Left lung (tissue), 10 donors: ENCODE data around the gene NAALADL2. TPM values are rescaled to one million over a fixed set of nuclear protein-coding genes. Genes with fewer than 3 reads are reported as not detected.

Experiments used
- ATAC-seq: fragments of 200-7000 bp; cut with Tn5 transposase; one replicate; pipeline ENCODE4 v1.9.1; 2020; ENCODE audit warnings: moderate library complexity
- DNase-seq, 4 donors: peaks; one replicate each; pipeline ENCODE4 v3.0.0-alpha.2; 2013 to 2020
- H3K27ac ChIP-seq, 2 donors: fragments of 200-600 bp; sonication (generic) in 1 of 2; one replicate each; pipeline versions ENCODE4 v1.5.0 to v1.8.0; 2020 to 2021
- H3K27me3 ChIP-seq, 2 donors: fragments of 200-600 bp; sonication (generic) in 1 of 2; one replicate each; pipeline versions ENCODE4 v1.5.0 to v1.8.0; 2020 to 2021
- H3K36me3 ChIP-seq, 2 donors: fragments of 200-600 bp; sonication (generic) in 1 of 2; one replicate each; pipeline versions ENCODE4 v1.5.0 to v1.8.0; 2020 to 2021
- H3K4me1 ChIP-seq, 2 donors: fragments of 200-600 bp; one replicate each; pipeline ENCODE4 v1.8.0; 2021
- H3K4me3 ChIP-seq, 2 donors: fragments of 200-600 bp; sonication (generic) in 1 of 2; one replicate each; pipeline versions ENCODE4 v1.5.0 to v1.8.0; 2020 to 2021; ENCODE audit warnings: mild to moderate bottlenecking in 1 of 2
- H3K9me3 ChIP-seq, 2 donors: fragments of 200-600 bp; sonication (generic) in 1 of 2; one replicate each; pipeline versions ENCODE4 v1.5.0 to v1.8.0; 2020 to 2021
- CTCF ChIP-seq, 2 donors: fragments of 200-600 bp; sonication (generic) in 1 of 2; IDR thresholded peaks; one replicate each; pipeline versions ENCODE4 v1.5.0 to v1.8.0; 2021; ENCODE audit warnings: antibody characterized with exemption in 2 of 2
- intact Hi-C, 2 donors: fragments of 100-400 bp; cut with DNase I; formaldehyde crosslinking; loops; one replicate each; pipeline versions ENCODE4 v1.11.2 to v1.14.2; 2022
- polyA plus RNA-seq, 6 donors: library from polyadenylated mRNA; unstranded; fragments of 120-200 nt; gene quantifications; one replicate each; pipeline ENCODE4 v1.2.1, GENCODE V29; 2013; ENCODE audit not compliant: insufficient read length in 6 of 6
- total RNA-seq, 2 donors: library from RNA; stranded (reverse); fragmentation: NEBNext Ultra II Directional; extraction: Animal tissue kit (Norgen Biotek cat#: 25700); gene quantifications; one replicate each; pipeline ENCODE4 v1.2.1, GENCODE V29; 2021
- donor health status: DM: no; HTN: yes; CAD: no.
- donor health status: DM: no; HTN: no; CAD: no.

NAALADL2 gene
- total and polyA plus RNA-seq, 8 donors = 9.8 to 23.3 (median 17.8) TPM

GRCh38 chr3:174951498-174952005 is 92.4 kb downstream of the NAALADL2 start:
- no peak overlapping the region for H3K4me3 ChIP-seq
- no peaks in the 10 kb centered on the region for H3K27me3 ChIP-seq
- no peaks in the 10 kb centered on the region for H3K36me3 ChIP-seq
- no peaks in the 10 kb centered on the region for H3K9me3 ChIP-seq
- no peak overlapping the region for H3K27ac ChIP-seq
- H3K4me1 ChIP-seq = no peaks in the 10 kb centered on the region
- ATAC-seq (no peak), DNase-seq (no peak)
- no peak for TF ChIP-seq CTCF (IDR thresholded peaks at IDR 0.05)
- intact Hi-C loops = no loop called here

- no peak for TF ChIP-seq CTCF (IDR thresholded peaks at IDR 0.05)
- no peak for DNase-seq
- intact Hi-C loops = no loop called here
Measured at GRCh38 chr3:174953068-174953467, 93.9 kb downstream of the NAALADL2 start.

GRCh38 chr3:174955513-174956016 is 96.4 kb downstream of the NAALADL2 start:
- ATAC-seq (no peak), DNase-seq (no peak)
- intact Hi-C loops = no loop called here
- no peak for TF ChIP-seq CTCF (IDR thresholded peaks at IDR 0.05)
- H3K4me1 ChIP-seq = no peaks in the 10 kb centered on the region
- H3K27ac ChIP-seq = no peak overlapping the region
- no peaks in the 10 kb centered on the region for H3K36me3 ChIP-seq
- H3K27me3 ChIP-seq = no peaks in the 10 kb centered on the region
- no peak overlapping the region for H3K4me3 ChIP-seq
- H3K9me3 ChIP-seq = no peaks in the 10 kb centered on the region

More at GRCh38 chr3:174953068-174953467, 93.9 kb downstream of the NAALADL2 start:
- no peaks in the 10 kb centered on the region for H3K9me3 ChIP-seq
- H3K4me3 ChIP-seq = no peak overlapping the region
- H3K27ac ChIP-seq = no peak overlapping the region
- H3K4me1 ChIP-seq = no peaks in the 10 kb centered on the region
- H3K36me3 ChIP-seq = no peaks in the 10 kb centered on the region
- H3K27me3 ChIP-seq = no peaks in the 10 kb centered on the region
- no peak for ATAC-seq

- Histone ChIP-seq H3K27ac (no peak overlapping the region), H3K9me3 (no peaks in the 10 kb centered on the region), H3K4me3 (no peak overlapping the region), H3K4me1 (no peaks in the 10 kb centered on the region), H3K27me3 (no peaks in the 10 kb centered on the region), H3K36me3 (no peaks in the 10 kb centered on the region)
- DNase-seq = no peak
- intact Hi-C loops = no loop called here
- ATAC-seq = no peak
- no peak for TF ChIP-seq CTCF (IDR thresholded peaks at IDR 0.05)
Measured at GRCh38 chr3:174957081-174957480, 97.9 kb downstream of the NAALADL2 start.

GRCh38 chr3:174957551-174958001 is 98.4 kb downstream of the NAALADL2 start:
- no peak overlapping the region for H3K4me3 ChIP-seq
- ATAC-seq (no peak), DNase-seq (no peak)
- H3K36me3 ChIP-seq = no peaks in the 10 kb centered on the region
- no peak overlapping the region for H3K27ac ChIP-seq
- no peaks in the 10 kb centered on the region for H3K4me1 ChIP-seq
- TF ChIP-seq CTCF (IDR thresholded peaks at IDR 0.05) = no peak
- no peaks in the 10 kb centered on the region for H3K27me3 ChIP-seq
- intact Hi-C loops = no loop called here
- H3K9me3 ChIP-seq = no peaks in the 10 kb centered on the region
